CD4-positive, alpha-beta T cell treated with Interleukin-10 for 1 hour (primary cell): ENCODE results near the gene DYRK2.

Source experiments
- DNase-seq: peaks from one replicate; pipeline ENCODE4 v3.0.0-alpha.2; 2020

DYRK2 gene

DNA sequence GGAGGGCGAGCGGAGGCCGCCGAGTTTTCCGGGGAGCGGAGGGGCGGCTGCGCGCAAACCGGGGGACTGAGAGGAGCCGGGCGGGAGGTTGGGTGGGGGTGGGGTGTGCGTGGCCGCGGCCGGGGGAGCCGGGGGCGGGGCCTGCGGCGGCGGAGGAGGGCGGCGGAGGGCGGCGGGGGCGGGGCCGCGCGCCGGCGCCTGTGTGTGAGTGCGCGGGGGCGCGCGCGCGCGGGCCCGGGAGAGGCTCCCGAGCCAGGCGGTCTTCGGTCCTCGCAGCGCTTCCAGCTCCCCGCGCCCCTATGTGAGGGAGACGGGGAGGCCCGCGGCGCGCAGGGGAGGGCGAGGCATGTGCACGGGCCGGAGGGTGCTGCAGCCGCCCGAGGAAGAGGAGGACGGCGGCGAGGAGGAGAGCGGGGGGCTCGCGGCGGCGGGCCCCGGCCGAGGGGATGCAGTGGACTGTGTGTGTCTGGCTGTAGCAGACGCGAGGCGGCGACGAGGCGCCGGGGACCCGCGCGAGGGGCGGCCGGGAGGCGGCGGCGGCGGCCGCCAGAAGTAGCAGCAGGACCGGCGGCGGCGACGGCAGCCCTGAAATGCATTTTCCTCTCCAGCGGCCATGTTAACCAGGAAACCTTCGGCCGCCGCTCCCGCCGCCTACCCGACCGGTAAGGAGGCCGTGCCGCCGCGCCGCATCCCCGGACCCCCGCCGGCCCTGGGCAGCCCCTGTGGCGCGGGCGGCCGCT is at the start of gene DYRK2:
Gene DYRK2 (plus strand): TSS at position 225 of the 740 bp plus-strand sequence. CDS start 389 bp downstream, at position 614.
- DNase-seq, result peak; percentile 84

DNA sequence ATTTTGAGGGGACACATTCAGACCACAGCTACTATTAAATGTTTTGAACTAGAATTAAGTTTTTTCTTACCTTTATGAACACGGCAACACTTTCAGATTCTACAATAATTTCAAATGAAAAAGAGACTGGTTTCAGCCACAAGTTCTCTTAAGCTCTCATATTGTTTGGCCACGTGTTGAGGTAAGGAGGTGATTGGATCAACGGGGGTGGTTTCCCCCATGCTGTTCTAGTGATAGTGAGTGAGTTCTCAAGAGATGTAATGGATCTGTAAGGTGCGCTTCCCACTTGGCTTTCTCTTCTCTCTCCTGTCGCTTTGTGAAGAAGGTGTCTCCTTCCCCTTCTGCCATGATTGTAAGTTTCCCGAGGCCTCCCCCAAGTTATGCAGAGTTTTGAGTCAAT is 48.9 kb upstream of the DYRK2 start:
- DNase-seq, result no peak

GRCh38 chr12:67601126-67601525 is 47.4 kb upstream of the DYRK2 start:
- no peak for DNase-seq

GRCh38 chr12:67609226-67609870 is 39.2 kb upstream of the DYRK2 start:
- DNase-seq, result no peak

GRCh38 chr12:67613040-67613439 is 35.5 kb upstream of the DYRK2 start:
- DNase-seq, result no peak

DNA sequence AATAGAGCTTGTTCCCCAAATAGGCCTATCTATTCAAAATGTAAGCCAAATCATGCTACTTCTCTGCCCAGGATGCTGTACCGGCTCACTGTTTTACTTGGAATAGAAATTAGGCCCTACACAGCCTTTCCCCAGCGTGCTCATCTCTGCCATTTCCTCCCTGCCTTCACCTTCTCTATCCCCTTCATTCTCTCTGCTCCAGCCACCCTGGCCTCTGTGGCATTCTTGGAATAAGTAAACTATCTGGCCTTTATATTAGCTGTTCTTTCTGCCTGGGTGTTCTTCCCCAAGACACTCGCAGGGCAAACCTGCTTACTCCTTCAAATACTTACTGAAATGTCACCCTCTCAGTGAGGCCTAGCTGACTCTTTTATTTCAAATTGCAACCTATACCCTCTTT is 30.9 kb upstream of the DYRK2 start:
- no peak for DNase-seq

- DNase-seq, result no peak
Measured at GRCh38 chr12:67618303-67618702, 30.2 kb upstream of the DYRK2 start.

- DNase-seq, result no peak
Measured at GRCh38 chr12:67621112-67621511, 27.4 kb upstream of the DYRK2 start.

DNA sequence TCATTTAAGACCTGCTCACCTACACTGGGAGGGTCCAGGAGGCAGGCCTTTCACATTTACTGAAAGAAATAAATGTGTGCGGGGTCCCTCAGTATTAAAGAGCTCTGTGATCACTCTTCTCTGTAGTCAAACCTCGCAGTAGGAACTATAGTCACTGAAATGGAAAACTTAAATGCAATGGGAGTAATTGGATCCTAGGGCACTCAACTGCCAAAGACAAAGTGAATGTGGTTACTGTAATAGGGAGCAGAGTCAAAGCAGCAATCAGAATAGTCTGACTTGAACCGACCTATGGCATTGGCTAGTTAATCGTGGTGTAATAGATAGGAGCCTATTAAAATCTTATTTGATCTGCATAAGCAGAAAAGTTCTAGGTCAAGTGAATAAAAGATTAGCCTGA is 26.6 kb upstream of the DYRK2 start:
- DNase-seq, result no peak

DNA sequence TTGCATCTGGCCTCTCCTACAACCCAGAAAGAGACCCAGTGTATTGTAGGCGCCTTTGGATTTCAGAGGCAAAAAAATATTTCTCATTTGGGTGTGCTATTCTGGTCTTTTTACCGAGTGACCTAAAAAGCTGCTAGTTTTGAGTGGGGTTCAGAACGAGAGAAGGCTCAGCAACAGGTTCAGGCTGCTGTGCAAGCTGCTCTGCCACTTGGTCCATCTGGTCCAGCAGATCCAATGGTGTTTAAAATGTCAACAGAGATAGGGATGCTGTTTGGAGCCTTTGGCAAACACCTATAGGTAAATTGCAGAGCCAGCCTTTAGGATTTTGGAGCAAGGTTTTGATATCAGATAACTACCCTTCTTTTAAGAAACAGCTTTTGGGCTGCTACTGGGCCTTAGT is 25.3 kb upstream of the DYRK2 start:
- no peak for DNase-seq

DNA sequence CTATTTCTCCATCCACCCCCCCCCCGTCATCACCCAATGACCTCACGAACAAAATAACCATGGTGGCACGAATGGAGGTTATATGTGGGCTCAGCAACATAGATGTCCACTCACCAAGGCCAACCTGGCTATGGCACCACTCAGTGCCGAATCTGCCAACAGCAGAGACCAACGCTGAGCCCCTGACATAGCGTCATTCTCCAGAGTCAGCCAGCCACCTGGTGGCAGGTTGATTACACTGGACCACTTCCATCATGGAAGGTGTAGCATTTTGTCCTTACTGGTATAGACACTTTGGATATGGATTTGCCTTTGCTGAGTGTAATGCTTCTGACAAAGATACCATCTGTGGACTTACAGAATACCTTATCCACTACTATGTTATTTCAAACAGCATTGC is 24.2 kb upstream of the DYRK2 start:
- no peak for DNase-seq

DNA sequence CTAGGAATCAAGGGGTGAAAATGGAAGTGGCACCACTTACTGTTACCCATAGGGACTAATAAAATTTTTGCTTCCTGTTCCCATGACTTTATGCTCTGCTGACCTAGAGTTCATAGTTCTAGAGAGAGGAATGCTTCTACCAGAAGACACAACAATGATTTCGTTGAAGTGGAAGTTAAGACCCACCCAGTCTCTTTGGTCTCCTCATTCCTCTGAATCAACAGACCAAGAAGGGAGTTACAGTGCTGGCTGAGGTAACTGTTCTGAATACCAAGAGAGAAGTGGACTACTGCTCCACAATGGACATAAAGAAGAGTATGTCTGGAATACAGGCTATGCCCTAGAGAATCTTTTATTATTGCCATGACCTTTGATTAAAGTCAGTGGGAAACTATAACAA is 23.5 kb upstream of the DYRK2 start:
- no peak for DNase-seq

GRCh38 chr12:67626156-67626555 is 22.4 kb upstream of the DYRK2 start:
- DNase-seq, result no peak

GRCh38 chr12:67630373-67631088 is 18.0 kb upstream of the DYRK2 start:
- peak; percentile 91 for DNase-seq

DNA sequence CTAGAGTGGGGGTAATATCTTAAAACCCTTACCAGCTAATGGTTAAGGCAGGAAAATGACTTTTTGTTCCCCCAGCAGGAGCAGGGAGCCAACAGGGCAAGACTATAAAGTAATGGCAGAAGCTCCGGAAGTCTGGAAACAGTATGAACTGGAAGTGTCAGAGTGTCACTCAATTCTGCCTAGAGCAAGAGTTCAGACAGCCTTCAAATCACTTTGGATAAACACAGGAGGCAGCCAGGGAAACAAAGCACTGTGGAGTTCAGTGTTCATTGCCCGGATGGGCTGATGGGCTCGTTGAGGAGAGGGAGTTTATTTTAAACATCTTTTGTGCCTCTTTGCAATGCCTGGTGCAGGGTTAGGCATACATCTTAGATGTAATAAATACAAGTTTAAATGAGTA is 16.5 kb upstream of the DYRK2 start:
- DNase-seq, result no peak

DNA sequence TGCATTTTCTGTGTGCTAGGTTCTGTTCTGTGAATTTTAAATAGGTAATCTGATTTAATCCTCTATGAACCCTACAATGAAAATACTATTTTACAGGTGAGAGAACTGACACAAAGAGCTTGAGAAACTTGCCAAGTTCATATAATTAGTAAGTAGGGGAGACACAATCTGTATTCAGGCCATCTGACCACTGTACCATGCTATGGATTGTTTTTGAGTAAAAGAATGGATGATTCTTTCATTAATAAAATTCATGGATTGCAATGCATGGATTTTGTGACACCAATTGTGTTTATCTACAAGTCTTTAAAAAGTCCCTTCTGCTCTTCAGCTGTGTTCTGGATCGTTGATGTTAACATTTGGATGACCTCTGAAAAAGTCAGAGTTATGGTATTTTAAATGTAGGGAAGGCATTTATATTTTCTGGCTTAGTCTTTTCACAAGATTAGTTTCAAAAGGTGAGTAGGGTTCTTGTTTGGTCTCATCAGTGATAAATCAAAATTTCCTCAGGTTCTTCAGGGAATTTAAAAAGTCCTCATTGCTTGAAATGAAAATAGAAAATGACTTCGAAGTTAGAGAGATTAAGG is 15.4 kb upstream of the DYRK2 start:
- no peak for DNase-seq

DNA sequence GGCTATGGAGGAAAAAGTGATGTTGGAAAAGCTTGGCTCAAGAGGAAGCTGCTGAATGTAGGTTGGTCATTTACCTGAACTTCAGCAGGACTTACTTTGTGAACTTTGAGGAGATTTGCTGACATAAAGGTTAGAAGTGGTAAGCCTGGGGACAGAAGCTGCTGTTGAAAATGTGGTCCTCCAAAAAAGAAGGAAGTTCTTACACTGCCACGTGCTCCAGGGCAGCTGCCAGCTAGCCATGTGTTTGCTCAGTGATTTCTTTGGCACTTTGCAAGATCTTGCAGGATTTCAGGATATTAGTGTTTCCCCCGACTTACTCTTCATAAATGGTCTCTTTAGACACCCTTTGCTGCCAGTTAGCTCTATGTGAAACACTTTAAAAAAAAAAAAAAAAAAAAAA is 14.8 kb upstream of the DYRK2 start:
- no peak for DNase-seq

- DNase-seq, result no peak
Measured at GRCh38 chr12:67634303-67634761, 14.2 kb upstream of the DYRK2 start.

DNA sequence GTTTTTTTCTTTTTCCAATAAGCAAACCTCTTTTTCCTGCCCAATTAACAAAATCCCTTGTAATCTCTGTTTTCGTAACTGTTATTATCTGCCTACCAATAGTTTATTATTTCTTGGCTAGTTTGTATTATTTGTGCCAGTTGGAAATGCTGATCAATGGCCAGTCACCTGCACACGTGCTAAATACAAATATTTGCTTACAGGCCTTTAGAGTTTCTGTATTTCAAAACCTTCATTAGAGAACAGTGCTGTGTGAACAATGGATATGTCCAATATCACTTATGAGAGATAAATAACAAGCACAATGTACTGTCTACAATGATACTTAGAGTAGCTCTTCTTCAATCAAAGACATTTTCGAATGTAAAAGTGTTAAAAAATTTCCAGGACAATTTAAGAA is 10.8 kb upstream of the DYRK2 start:
- DNase-seq, result no peak

- no peak for DNase-seq
Measured at GRCh38 chr12:67638694-67639093, 9.9 kb upstream of the DYRK2 start.

- DNase-seq, result no peak
Measured at GRCh38 chr12:67640863-67641262, 7.7 kb upstream of the DYRK2 start.

GRCh38 chr12:67645126-67645525 is 3.4 kb upstream of the DYRK2 start:
- no peak for DNase-seq

GRCh38 chr12:67645601-67646000 is 2.9 kb upstream of the DYRK2 start:
- DNase-seq, result no peak

DNA sequence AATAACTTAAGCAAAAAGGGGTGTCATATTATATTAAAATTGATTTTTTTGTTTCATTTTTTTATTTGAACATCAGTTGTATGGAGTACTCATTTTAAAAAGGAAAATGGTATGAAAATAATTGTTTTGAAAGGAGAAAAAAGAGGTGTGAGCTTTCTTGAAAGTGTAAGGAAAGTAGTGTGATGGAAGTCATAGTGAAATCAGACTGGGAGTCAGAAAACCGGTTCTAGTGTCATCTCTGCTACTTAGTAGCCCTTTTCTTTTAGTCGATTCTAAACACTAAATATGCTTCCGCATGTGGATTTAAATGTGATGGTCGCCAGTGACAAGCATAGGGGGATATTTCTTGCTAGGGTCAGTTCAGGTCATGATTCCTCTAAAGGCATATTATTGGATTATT is 1.8 kb upstream of the DYRK2 start:
- no peak for DNase-seq
